Tibial nerve (tissue), 4 donors: ENCODE data around the gene FAIM2.

Experiments used
- CTCF ChIP-seq, 5 experiments: fragments of 200-600 bp in 3 of 5; fragments of 450-650 bp in 2 of 5; sonication (generic) in 3 of 5; IDR thresholded peaks; one replicate each; pipeline ENCODE4 v1.5.1; 2016 to 2019; ENCODE audit warnings: antibody characterized with exemption in 5 of 5, mild to moderate bottlenecking in 3 of 5, moderate library complexity in 2 of 5
- EP300 ChIP-seq, 2 donors: sonication (generic); formaldehyde crosslinking; IDR thresholded peaks; one replicate each; pipeline ENCODE4 v1.6.1; 2017; ENCODE audit warnings: antibody characterized with exemption in 2 of 2, mild to moderate bottlenecking in 1 of 2
- POLR2A ChIP-seq, 2 donors: fragments of 450-650 bp; IDR thresholded peaks; one replicate each; pipeline ENCODE4 v1.6.1; 2017; ENCODE audit warnings: antibody characterized with exemption in 2 of 2, mild to moderate bottlenecking in 2 of 2, moderate library complexity in 2 of 2

DNA sequence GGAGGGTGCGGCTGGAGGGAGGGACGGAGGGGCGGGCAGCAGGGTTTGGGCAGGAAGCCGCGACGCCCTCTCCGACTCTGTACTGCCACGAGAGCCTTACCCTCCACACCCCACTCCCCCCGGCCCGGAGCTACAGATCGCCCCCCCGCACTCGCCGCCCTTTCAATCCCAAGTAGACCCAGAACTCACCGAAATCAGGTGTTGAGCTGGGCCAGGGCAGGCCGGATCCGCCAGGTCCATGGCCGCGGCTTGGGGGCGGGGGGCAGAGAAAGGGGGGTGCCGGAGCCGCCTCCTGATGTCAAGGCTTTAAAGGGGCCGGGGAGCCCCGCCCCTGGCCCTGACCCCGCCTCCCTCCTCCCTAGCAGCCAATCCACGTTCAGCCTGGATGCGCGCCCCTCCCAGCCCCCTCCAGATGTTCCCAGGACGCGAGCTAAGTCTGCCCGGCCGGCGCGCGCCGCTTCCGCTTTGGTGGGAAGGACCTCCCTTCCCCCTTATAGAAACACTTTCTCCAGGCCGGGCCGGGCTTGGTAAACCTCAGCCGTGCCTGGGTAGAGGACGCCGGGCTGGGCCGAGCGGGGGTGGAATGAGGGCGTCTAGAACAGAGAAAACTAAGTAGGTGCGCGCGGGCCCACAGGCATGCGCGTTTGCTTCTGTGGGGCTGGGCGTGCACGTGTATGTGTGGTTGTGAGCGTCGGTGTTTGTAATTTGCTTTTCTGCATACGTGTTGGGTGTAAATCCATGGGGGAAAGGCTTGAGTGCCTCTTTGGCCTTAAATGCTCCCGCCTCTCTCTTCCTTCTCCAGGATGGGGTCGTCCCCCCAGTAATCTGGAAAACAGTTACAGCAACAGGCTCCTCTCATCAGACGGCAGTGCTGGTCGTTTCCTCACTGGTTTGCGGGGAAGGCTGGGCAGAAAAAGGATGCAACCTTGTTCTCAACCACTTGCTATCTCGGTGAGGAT is 75.3 kb downstream of the FAIM2 start, which contains the start of gene NCKAP5L:
- TF ChIP-seq CTCF (IDR thresholded peaks at IDR 0.05): peak in 2 of 5 experiments; percentile 7 to 33
- TF ChIP-seq POLR2A (IDR thresholded peaks at IDR 0.05): peak; percentile 10 to 42
- TF ChIP-seq EP300 (IDR thresholded peaks at IDR 0.05): peak; percentile 47 to 85
